HG03135 (cell line): ENCODE data around the gene FAM216A.
"Not testable (repeated sequence)": the region's sequence is repeated elsewhere in the genome, so short reads cannot be mapped to it uniquely, and the experiment has no call there.

Source experiments
- ATAC-seq: cut with Tn5 transposase; IDR thresholded peaks from one replicate; pipeline ENCODE4 v1.9.1; 2021; ENCODE audit warnings: mild to moderate bottlenecking, moderate library complexity; ENCODE audit not compliant: unreplicated experiment

The FAM216A gene

DNA sequence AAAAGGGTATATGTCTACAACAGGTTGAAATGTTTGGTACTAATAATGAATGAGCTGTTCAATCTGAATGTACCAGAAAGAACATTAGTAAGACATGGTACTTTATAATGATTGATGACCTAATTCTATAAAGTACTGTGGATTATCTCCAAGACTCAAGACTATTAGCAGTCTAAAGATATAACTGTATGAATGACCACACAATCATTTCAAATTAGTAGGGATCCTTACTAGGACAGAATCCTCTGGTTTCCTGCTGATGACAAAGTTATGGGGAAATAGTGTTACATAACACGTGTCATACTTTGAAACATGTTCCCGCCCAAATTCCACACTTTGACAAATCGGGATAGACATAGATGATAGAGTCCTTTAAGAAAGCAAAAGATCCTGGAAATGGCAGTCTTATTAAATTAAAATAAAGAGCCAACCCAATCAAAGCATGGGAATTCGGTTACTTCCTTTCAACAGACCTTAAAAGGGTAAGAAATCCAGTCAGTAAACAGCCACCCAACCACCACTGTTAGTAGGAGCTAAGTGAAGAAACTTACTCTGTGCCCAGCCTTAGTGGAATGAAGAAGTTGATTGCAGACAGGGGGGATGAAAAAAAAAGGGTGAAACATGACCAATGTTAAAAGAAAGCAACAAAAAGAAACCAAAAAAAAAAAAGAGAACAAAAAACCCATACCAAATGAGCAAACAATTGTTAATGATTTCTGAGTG, 30.5 kb downstream of the FAM216A start:
- ATAC-seq, result no peak

DNA sequence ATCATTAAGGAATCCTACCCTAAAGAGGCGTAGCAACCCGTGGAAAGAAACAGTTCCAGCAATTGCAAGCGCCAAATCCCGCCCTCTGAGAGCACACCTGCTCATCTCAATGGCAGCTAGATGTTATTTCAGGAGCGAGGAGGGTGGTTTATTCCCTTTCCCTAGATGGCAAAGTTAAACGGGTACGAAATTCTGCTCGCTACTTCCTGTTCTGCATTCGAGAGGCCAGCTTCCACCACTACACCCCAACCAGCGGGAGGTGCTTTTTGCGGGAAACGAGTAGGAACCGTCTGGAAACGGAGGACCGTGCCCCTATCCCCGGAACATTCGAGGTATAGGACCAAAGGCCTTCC, 32.7 kb downstream of the FAM216A start:
- ATAC-seq, result peak; percentile 3

DNA sequence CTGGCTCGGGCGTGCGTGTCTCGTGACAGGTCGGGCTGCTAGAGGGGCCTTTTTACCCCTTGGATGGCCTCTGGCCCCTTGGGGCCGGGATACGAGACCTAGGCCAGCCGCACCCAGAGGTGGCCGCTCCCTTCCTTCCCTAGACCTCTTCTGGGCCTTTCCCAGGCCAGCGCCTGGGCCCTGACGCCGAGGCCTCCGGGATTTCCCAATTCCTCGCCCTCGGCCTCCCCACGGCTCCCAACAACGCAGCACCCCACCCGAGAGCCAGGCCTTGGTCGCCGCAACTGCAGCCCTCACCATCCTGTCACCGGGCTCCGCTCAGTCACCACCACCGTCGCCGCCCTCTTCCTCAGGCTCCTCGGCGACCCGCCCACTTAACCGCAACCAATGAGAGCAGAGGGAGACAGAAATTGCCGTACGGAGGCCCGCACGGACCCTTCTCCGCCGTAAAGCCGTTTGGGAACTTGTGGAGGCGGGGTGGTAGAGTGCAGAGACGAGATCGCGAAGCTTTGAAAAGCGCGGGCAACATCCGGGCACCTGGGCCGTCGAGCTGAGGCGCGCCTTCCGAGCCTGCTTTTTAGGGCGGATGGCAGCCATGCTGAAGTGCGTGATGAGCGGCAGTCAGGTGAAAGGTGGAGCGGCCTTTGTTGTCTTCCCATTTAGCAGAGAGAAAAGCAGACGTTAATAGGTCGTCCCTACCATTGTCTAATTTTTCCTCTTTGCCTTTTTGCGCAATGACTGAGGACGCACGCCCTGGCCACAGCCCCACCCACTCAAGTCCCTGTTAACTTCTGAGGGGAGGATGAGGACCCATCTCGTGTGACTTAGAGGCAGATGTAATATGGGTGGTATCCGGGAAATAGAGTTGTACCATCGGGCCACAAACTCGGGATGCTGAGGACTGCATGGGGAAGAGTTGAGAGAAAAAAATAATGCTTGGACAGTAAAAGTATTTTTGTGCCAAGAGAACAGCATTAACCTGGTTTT, 33.4 kb downstream of the FAM216A start, which contains the start of the genes RAD9B and VPS29:
TSS of gene RAD9B (plus strand) at position 580 of the 987 bp plus-strand sequence. CDS start at position 587, 7 bp downstream.
TSS of gene VPS29 (minus strand) at position 360 of the 987 bp plus-strand sequence. CDS start at position 300, 60 bp downstream.
- ATAC-seq, result peak; percentile 90

DNA sequence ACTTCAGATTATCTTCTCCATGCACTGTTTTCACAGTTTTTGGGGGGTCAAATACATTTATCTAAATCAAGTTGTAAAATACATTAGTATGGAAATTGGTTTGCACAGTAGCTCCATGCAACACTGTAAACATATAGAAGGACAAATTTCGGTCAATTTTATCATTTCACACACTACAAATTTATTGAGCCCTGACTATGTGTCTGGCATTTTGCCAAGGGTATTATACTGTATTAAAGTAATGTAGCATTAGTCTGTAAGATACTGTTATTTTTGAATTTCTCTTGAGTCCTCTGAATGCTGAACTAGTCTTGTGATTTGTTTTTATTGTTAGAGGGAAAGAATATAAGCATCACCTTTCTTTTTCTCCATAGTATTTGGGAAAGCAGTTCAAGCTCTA, 34.8 kb downstream of the FAM216A start:
- ATAC-seq, result no peak

DNA sequence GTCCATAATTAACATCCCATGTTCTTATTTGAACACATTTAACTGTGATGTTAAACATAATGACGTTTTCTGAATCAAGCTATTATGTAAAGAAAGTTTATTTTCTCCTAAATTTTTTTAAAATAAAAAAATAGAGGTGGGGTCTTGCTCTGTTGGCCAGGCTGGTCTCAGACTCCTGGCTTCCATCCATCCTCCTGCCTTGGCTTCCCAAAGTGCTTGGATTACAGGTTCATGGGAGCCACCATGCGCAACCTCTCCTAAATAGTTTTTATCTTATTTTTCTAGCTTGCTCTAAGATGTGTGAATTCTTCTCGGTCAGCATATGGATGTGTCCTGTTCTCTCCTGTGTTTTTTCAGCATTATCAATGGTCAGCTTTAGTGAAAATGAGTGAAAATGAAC, 36.7 kb downstream of the FAM216A start:
- no peak for ATAC-seq

DNA sequence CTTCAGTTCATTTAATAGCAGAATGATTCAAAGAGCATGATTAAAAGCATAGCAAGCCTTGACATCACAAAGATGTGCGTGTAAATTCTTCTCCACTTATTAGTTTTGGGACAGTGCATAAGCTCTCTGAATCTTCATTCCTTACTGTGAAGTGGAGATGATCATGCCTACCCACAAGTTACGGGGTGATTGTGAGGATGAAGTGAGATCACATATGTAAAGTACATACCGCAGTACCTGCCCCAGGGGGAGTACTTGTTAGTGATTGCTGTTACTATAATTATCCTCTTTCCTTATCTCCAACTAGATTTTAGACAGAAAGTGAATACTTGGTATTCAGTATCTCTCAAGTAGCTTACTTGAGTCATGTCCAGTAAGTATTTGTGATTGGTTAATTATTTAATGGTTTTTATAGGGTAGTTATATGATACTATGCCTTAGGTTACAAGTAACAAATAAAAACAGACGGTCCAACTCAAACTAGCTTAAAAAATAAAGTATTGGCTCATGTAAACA, 39.5 kb downstream of the FAM216A start:
- no peak for ATAC-seq

DNA sequence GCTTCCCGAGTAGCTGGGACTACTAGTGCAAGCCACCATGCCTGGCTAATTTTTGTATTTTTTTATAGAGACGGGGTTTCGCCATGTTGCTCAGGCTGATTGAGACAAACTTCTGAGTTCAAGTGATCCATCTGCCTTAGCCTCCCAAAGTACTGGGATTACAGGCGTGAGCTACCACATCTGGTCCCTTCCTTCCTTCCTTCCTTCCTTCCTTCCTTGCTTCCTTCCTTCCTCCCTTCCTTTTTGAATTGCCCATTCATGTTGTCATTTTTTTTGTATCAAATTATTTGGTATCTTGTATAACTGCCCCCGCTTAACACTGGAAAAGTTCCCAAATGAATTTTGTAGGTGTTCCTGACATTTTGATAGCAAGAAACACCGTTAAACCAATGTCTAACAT, 45.2 kb downstream of the FAM216A start:
- no peak for ATAC-seq

DNA sequence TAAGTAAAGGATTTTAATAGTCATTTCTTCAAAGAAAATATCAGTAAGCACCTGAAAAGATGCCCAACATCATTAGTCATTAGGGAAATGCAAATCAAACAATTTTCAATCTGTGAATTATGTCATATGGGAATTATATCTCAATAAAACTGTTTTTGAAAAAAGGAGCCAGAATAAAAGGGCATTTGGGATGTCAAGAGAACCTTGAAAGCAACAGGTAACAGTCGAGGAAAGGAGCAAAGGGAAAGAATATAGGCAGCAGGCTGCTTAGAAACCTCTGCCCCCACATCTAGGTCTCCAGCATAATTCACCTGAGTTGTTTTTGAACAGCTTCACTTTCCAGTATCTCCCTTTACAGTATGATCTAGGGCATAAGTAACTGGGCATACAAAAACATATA, 45.7 kb downstream of the FAM216A start:
- no peak for ATAC-seq

DNA sequence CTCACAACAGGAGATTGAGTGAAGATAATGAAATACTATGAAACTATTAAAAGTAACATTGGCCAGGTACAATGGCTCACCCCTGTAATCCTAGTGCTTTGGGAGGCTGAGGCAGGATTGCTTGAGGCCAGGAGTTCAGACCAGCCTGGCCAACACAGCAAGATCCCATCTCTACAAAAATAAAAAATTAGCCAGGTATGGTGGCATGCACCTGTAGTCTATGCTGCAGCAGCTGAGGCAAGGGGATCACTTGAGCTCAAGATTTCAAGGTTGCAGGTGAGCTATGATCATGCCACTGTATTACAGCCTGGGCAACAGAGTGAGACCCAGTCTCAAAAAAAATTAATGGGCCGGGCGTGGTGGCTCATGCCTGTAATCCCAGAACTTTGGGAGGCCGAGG, 48.4 kb downstream of the FAM216A start:
- ATAC-seq, result no peak

DNA sequence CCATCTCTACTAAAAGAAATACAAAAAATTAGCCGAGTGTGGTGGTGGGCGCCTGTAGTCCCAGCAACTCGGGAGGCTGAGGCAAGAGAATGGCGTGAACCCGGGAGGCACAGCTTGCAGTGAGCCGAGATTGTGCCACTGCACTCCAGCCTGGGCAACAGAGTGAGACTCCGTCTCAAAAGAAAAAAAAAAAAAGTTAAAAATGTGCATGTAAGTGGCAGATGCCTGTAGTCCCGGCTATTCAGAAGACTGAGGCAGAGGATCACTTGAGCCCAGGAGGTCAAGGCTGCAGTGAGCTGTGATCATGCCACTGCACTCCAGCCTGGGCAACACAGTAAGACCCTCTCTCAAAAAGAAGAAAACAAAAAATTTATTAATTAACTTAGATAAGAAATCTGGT, 49.4 kb downstream of the FAM216A start:
- ATAC-seq, result not testable (repeated sequence)

DNA sequence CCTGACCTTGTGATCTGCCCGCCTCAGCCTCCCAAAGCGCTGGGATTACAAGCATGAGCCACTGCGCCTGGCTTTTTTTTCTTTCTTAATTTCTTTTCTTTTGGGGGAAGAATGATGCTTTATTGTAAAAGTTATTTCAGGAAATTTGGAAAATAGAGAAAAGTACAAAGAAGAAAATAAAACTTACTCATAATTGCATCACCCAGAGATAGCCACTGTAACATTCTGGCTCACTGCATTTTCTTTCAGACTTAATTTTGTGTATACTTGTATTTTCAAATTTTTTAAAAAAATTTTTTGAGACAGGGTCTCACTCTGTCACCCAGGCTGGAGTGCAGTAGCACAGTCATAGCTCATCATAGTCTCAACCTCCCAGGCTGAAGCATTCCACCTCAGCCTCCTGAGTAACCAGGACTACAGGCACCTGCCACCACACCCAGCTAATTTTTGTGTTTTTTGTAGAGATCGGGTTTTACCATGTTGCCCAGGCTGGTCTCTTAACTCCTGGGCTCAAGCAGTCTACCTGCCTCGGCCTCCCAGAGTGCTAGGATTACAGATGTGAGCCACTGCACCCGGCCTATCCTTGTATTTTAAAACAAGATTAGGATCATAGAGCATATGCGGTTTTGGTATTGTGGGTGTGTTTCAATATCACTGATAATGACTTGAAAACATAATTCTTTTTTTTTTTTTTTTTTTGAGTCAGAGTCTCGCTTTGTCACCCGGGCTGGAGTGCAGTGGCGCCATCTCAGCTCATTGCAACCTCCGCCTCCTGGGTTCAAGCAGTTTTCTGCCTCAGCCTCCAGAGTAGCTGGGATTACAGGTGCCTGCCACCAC, 52.4 kb downstream of the FAM216A start:
- not testable (repeated sequence) for ATAC-seq

DNA sequence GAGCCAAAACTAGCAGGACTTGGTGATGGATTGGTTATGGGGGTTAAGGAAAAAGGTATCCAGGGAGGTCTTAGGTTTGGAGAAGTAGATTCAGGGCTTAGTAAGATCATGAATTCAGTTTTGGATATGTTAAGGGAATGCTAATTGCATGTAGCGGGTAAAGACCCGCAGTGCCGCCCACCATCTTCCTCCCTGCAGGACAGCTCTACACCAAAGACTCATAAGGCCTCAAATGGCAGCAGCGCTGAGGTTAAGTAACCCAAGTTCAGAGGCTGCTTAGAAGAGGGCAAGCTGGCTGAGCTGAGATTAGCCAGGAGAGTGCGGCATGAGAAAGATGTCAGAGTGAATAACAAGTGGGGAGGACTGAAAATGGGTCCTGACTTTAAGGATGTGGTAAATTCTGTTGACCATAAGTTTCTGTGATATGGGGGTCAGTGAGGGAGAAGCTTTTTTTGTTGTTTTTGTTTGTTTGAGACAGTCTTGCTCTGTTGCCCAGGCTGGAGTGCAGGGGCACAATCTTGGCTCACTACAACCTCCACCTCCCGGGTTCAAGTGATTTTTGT, 59.7 kb downstream of the FAM216A start:
- no peak for ATAC-seq

DNA sequence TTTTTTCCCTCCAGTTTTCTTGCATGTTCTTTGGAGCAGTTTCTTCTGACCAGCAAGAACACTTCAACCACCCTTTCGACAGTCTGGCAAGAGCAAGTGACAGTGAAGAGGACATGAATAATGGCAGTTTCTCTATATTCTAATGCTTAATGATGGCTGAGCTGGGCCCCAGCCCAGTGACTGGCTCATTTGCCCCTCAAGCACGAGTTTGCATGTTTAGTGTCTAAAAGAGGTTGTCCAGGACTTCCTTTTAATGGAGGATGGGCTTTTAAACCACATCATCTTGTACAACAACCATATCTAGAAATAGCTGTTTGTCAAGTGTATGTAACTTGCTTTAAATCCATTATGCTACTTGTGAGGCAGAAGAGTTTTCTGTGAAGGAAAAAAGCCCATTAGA, 61.9 kb downstream of the FAM216A start:
- no peak for ATAC-seq

DNA sequence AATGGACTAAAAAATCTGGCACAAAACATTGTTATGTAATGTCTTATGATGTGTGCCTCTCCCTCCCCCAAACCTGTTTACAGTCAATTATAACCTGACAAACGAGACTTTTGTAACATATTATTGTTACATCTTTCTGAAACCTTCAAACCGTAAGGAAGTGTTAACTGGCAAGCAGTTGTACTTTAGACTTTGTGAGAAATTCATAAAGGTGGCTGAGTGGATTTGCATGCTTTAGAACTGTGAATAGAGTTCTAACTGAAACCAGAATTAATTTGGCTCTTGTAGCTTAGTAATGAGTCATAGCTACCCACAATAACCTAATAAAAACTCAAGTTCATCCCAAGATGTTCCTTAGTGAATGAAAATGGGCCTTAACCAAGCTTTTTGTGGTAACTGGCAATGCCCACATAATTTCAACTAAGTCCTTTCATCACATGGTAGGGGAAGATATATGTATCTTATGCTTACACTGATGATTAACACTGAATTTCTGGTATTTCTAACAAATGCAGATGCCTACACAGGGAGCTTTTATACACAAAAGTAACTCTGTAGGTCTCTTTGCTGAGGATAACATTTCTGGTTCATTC, 63.2 kb downstream of the FAM216A start:
- peak; percentile 90 for ATAC-seq

DNA sequence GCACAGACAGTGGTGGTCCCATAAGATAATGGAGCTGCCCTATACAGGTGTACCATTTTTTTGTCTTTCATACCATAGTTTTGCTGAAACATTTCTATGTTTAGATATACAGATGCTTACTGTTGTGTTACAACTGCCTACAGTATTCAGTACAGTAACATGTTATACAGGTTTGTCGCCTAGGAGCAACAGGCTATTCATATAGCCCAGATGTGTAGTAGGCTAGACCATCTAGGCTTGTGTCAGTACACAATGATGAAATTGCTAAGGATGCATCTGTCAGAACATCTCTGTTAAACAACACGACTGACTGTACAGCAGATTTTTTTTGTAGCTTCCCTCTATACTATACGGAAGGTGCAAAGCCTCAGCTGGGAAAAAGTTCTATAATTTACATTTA, 64.0 kb downstream of the FAM216A start:
- no peak for ATAC-seq

DNA sequence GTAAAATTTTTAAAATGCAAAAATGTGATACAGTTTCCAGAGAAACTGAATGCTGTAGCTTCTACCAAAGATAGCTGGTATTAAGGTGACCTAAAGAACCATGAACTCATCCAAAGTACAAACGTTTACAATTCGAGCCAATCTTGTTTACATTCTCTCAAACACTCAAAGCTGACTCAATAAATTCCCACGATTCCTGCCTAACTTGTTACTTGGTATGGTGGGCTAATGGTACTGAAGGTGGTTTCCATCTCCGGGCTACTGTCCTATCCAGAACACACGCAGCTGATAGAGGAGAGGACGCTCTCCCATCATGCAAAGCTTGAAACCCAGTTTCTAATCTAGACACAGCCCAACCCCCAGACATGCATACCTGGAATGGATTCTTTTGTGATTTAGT, 65.0 kb downstream of the FAM216A start:
- ATAC-seq, result no peak

DNA sequence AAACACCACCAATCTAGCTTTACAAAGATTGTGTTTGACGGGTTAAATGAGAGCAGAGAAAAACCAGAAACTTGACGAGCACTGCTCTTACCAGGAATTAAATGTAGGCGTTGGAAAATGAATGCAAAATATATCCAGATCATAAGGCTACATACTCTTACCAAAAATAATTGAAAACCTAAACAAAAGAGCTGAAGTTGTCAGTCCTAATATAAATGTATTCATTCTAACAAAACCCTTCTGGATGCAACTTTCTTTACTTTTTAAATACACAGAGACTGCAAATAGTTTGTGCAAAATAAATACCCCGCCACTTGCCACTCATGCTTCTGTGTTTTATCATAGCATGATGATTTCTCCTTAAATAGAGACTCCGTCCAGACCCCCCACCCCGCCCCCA, 66.2 kb downstream of the FAM216A start:
- no peak for ATAC-seq

DNA sequence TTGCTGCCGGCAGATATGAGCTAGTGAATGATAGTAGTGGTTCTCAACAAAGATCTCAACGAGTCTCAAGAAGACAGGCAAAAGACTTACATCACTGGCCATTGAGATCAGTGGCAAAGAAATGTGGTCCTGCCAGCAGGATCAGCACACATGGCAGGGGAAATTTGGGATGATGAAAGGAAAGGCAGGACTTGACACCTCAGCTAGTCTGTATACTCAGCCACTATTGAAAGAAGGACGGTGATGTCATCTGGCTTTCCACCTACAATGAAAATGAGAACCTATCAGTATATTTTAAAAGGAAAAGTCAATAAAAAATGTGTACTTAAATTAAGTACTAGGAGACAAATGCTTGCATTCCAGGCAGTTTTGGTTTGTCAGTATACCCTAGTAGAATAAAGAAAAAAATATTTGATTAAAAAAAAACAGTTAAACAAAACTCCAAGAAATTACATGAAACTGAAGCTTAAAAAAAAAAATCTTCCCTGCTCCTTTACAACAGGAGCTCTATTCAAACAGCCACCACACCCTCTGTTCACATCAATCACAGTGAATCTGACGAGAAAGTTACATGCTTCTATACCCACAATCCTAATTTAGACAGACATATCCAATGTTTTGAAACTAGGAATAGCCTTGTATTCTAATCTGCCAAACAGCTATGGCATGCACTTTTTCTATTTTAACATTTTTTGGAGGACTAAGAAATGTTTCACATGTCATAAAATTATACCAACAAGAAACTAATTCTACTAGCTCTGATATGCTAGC, 68.4 kb downstream of the FAM216A start:
- ATAC-seq, result no peak
